GM18873 (cell line): ENCODE measurements around the gene EDEM1.

Source experiments
- ATAC-seq: cut with Tn5 transposase; IDR thresholded peaks from one replicate; pipeline ENCODE4 v1.9.1; 2021; ENCODE audit warnings: mild to moderate bottlenecking, moderate library complexity, moderate number of reproducible peaks; ENCODE audit not compliant: unreplicated experiment, low FRiP score

Gene EDEM1

GRCh38 chr3:5197470-5198312 is 10.2 kb downstream of the EDEM1 start:
- ATAC-seq = peak; percentile 73

GRCh38 chr3:5198313-5198677 is 10.8 kb downstream of the EDEM1 start:
- ATAC-seq = no peak

- ATAC-seq = peak; percentile 28
Measured at GRCh38 chr3:5198986-5199731, 11.7 kb downstream of the EDEM1 start.

- no peak for ATAC-seq
Measured at GRCh38 chr3:5201536-5201935, 14.0 kb downstream of the EDEM1 start.

- no peak for ATAC-seq
Measured at GRCh38 chr3:5202222-5202621, 14.7 kb downstream of the EDEM1 start.

GRCh38 chr3:5205165-5205941 is 17.8 kb downstream of the EDEM1 start:
- ATAC-seq = peak; percentile 99

GRCh38 chr3:5210926-5211325 is 23.4 kb downstream of the EDEM1 start:
- no peak for ATAC-seq

- ATAC-seq = no peak
Measured at GRCh38 chr3:5212628-5213573, 25.4 kb downstream of the EDEM1 start.

GRCh38 chr3:5213574-5213966 is 26.1 kb downstream of the EDEM1 start:
- no peak for ATAC-seq

- ATAC-seq = no peak
Measured at GRCh38 chr3:5214352-5214751, 26.8 kb downstream of the EDEM1 start.

GRCh38 chr3:5217824-5218595 is 30.5 kb downstream of the EDEM1 start:
- no peak for ATAC-seq

GRCh38 chr3:5218815-5219214 is 31.3 kb downstream of the EDEM1 start:
- no peak for ATAC-seq

GRCh38 chr3:5219216-5219615 is 31.7 kb downstream of the EDEM1 start:
- ATAC-seq = no peak

- ATAC-seq = no peak
Measured at GRCh38 chr3:5220193-5220592, 32.7 kb downstream of the EDEM1 start.

GRCh38 chr3:5220667-5221431 is 33.3 kb downstream of the EDEM1 start:
- ATAC-seq = no peak

- no peak for ATAC-seq
Measured at GRCh38 chr3:5221701-5222100, 34.2 kb downstream of the EDEM1 start.

- ATAC-seq = no peak
Measured at GRCh38 chr3:5222283-5223005, 34.9 kb downstream of the EDEM1 start.

GRCh38 chr3:5226783-5227182 is 39.3 kb downstream of the EDEM1 start:
- no peak for ATAC-seq
